Loucy (cell line): ENCODE data around the gene SORL1-AS1.

Experiments
- CTCF ChIP-seq: fragments of 200-600 bp; sonication (generic); conservative IDR thresholded peaks from 2 replicates; pipeline ENCODE4 v1.5.1; 2014; ENCODE audit warnings: mild to moderate bottlenecking, antibody characterized with exemption, low read length
- EZH2phosphoT487 ChIP-seq: fragments of 200-600 bp; IDR thresholded peaks from 2 replicates; pipeline ENCODE4 v1.6.1; 2018; ENCODE audit warnings: antibody characterized with exemption, mild to moderate bottlenecking, moderate library complexity, borderline replicate concordance

DNA sequence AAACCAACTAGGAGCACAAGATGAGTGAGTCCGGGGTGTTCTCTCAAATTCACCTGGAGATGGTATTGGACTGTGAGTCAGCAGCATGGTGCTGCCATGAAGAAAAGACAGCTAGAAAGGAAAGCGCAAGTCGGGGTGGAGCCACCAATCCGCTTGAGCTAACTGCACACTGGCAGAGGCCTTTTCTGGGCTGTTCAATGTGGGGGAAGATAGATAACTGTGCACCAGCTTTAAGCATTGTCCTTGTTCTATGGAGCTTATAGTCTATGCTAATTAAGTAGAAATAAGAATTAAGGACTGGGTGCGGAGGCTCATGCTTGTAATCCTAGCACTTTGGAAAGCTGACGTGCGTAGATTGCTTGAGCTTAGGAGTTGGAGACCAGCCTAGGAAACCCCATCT lies 21.9 kb upstream of the SORL1-AS1 start:
- no peak for TF ChIP-seq CTCF
- TF ChIP-seq EZH2phosphoT487: no peak
